GM12873 (cell line): ENCODE data around the gene KCNIP4.

Experiments used
- CTCF ChIP-seq: IDR thresholded peaks from 2 replicates; pipeline ENCODE4 v1.5.1; 2012; ENCODE audit warnings: low read depth, mild to moderate bottlenecking, moderate library complexity, low read length, control low read depth; ENCODE audit not compliant: insufficient read depth; ENCODE audit errors: missing control alignments

The KCNIP4 gene

GRCh38 chr4:21469438-21470300 is 478.9 kb downstream of the KCNIP4 start:
- TF ChIP-seq CTCF, result peak; percentile 37

- TF ChIP-seq CTCF, result no peak
These were observed 481.0 kb downstream of the KCNIP4 start for GRCh38 chr4:21467551-21467950.

GRCh38 chr4:21457086-21457840 is 491.3 kb downstream of the KCNIP4 start:
- no peak for TF ChIP-seq CTCF

DNA sequence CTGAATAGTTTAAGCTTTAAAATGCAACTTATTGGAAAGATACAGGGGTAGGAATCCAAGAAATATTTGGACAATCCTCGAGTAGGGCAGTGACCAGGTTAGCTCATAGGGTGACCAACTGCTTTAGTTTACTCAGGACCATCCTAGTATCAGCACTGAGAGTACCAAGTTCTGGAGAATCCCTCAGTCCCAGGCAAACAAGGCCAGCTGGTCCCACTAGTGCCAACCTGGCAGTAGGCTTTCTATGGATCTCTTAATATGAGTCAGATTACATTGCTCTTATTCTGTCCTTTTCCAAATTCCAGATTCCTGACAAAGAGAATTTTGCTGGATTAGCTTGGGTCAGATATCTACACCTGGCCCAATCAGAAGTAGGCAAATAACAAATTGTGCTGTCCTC is 493.7 kb downstream of the KCNIP4 start:
- no peak for TF ChIP-seq CTCF

DNA sequence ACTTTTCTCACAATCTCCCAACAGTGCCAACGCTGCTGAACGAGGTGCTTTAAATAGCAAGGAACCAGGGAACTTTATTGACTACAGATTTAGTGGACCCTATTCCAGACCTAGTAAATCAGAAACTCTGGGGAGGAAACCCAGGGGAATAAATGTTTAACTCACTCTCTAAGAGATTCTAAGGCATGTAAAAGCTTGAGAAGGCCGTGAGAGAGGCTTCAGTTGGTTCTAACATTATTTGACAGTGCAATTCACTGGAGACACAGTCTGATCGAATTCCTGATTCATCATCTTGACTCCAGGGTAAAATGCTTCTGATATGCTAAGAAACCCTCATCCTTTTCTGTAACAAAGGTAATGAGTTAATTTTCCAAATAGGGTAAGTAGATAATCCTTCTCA is 494.4 kb downstream of the KCNIP4 start:
- no peak for TF ChIP-seq CTCF

- no peak for TF ChIP-seq CTCF
These were observed 495.6 kb downstream of the KCNIP4 start for GRCh38 chr4:21452931-21453330.

GRCh38 chr4:21451032-21451431 is 497.5 kb downstream of the KCNIP4 start:
- no peak for TF ChIP-seq CTCF
